SW 1271 (cell line): Measurements from ENCODE around the gene PRSS21.

ENCODE experiments used
- DNase-seq, 2 experiments: peaks; one replicate each; lab custom pipeline; 2025; lab: John Stamatoyannopoulos, UW

The PRSS21 gene

GRCh38 chr16:2779978-2780898 lies 36.8 kb upstream of the PRSS21 start:
- no peak for DNase-seq

GRCh38 chr16:2782583-2783351 lies 34.3 kb upstream of the PRSS21 start:
- no peak for DNase-seq

GRCh38 chr16:2783581-2784357 lies 33.3 kb upstream of the PRSS21 start:
- no peak for DNase-seq

GRCh38 chr16:2784358-2785100 lies 32.5 kb upstream of the PRSS21 start:
- DNase-seq: no peak

DNA sequence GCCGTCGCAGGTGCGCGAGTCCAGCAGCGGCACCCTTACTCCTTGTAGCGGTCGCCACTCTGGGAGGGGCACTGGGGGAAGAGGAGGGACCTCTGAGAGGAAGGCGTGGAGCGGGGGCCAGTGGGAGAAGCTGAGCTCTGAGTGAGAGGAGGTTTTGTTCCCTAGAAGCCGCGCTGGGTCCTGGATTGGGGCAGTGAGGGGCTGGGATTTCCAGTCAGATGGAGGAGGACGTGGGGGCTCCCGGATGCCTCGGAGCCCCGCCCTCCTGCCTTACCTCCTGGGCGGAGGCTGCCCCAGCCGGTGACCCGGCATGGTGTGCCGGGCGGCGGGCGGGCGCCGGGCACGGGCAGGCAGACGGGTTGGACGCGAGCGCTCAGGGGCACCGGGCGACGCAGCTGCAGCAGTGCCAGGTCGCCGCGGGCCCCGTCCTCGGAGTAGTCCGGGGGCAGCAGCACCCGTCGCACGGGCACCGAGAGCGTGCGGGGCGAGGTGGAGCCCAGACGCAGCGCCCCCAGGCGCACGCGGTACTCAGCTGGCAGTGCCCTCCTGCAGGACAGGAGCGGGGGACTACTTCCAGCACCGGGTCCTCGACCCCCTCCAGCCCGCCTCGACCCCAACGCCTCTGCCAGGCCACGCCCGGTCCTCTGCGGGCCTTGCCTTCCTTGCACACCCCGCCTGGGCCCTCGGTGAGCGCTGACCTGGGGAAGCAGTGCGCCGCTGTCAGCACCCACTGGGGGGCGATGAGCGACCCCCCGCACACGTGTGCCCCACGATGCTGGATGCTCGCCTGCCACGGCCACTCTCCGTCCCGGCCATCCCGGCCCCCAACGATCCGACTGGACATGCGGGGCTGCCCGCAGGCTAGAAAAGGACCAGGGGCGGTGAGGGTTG lies 31.7 kb upstream of the PRSS21 start:
- DNase-seq: no peak

GRCh38 chr16:2786061-2786825 lies 30.8 kb upstream of the PRSS21 start:
- DNase-seq: no peak

DNA sequence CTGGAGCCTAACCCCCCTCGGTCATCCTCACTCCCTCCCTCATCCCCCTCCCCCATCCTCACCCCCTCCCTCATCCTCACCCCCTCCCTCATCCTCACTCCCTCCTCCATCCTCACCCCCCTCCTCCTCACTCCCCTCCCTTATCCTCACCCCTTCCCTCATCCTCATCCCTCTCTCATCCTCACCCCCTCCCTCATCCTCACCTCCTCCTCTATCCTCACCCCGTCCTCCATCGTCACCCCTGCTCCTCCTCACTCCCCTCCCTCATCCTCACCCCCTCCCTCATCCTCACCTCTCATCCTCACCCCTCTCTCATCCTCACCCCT lies 30.2 kb upstream of the PRSS21 start:
- DNase-seq: no peak

- no peak for DNase-seq
Observed at GRCh38 chr16:2787406-2787805, 29.6 kb upstream of the PRSS21 start, which contains the start of gene PRSS33. Gene PRSS33 (minus strand): TSS chr16:2787560. CDS start chr16:2786547, 1,013 bp downstream.

- no peak for DNase-seq
Observed at GRCh38 chr16:2787961-2788360, 29.1 kb upstream of the PRSS21 start.

DNA sequence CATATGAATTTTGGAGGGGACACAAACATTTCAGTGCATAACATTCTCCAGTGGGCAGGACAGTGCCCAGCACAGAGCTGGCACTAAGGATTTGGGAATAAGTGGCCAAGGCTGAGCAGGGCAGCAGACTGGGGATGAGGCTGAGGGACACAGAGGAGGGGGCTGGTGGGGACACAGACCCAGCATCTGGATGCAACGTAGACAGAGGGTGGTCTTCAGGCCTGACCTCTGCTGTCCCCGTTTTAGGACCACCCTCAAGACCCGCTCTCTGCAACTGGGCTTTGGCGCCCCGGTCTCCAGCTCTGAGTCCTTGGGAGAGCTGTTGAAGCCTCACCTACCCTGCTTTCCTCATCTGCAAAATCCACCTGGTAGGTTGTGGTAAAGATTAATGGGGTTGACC lies 26.4 kb upstream of the PRSS21 start:
- no peak for DNase-seq

DNA sequence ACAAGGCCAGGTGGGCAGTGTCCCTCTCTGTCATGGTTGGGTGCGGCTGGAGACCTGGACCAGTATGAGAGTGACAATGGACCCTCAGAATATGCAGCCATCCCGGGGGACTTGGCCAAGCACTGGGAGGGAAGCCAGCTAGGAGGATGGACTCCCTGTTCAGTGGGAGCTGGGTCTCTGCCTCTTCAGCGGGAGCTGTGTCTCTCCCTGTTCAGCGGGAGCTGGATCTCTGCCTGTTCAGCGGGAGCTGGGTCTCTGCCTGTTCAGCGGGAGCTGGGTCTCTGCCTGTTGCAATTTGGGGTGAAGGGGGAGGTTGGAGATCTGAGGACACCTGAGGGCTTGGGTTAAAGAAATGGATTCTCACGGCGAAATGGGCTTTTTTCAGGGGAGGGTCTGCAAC lies 25.9 kb upstream of the PRSS21 start:
- no peak for DNase-seq

DNA sequence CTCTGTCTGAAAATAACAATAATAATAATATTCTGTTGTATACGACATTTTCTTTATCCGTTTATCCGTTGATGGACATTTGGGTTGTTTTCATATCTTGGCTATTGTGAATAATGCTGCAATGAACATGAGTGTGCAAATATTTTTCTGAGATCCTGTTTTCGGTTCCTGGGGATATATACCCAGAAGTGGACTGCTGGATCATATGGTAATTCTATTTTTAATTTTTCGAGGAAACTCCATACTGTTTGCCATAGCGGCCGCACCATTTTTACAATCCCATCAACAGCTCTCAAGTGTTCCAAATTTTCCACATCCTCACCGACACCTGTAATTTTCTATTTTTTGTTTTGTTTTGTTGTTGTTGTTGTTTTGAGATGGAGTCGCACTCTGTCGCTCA lies 24.1 kb upstream of the PRSS21 start:
- no peak for DNase-seq

DNA sequence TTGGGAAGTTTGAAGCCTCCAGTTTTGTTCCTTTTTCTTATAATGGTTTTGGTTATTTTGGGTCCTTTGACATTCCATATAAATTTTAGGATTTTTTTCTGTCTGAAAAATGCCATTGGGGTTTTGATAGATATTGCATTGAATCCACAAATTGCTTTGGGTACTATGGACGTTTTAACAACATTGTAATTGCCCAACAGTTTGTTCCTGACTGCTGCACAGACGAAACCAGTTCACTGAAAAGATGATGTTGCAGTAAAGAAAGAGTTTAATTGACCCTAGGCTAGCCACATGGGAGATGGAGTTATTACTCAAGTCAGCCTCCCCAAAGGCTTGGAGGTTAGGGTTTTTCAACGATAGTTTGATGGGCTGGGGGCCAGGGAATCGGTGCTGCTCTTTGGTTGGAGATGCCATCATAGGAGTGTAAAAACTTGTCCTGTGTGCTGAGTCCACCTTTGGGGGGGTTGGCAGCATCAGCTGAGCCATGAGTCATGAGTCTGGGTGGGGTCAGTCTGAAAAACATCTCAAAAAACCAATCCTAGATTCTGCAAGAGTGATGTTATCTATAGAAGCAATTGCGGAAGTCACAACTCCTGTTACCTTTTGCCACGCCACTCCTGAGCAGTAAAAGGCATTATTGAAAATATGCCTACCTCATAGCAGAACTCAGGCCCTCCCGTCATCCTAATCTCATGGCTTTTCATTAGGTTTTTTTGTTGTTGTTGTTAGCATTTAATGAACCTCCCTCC lies 21.5 kb upstream of the PRSS21 start:
- DNase-seq: no peak

DNA sequence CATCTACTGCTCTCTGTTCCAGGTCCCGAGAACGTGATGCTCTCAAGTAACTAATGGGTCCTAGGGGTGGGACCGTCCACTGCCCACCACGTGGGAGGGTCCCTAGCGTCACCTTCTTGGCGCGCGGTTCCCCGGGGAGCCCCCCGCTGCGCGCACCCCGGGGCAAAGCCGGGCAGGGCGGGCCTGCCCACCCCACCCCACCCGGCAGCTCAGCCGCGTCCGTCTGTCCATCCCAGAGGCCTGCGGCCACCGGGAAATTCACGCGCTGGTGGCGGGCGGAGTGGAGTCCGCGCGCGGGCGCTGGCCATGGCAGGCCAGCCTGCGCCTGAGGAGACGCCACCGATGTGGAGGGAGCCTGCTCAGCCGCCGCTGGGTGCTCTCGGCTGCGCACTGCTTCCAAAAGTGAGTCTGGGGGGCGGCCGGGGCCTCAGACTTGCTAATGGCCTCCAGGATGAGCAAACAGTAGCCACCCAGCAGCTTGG lies 18.3 kb upstream of the PRSS21 start:
- DNase-seq: no peak

DNA sequence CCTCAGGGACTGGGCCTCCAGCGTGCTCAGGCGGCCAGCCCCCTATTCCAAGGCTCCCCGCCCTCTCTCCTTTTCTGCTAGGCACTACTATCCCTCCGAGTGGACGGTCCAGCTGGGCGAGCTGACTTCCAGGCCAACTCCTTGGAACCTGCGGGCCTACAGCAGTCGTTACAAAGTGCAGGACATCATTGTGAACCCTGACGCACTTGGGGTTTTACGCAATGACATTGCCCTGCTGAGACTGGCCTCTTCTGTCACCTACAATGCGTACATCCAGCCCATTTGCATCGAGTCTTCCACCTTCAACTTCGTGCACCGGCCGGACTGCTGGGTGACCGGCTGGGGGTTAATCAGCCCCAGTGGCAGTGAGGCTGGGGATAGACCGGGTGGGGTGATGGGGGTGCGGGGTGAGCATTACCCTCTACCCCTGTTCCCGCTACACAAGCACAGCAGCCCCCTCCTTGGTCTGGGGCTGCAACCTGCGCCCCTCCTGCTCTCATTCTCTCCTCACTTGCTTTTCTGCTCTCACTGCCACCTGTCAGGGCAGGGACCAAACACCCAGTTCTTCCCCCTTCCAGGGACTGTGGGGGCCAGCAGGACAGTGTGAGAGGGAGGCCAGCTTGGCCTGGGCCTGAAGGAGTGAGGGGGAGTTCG lies 17.7 kb upstream of the PRSS21 start:
- no peak for DNase-seq

DNA sequence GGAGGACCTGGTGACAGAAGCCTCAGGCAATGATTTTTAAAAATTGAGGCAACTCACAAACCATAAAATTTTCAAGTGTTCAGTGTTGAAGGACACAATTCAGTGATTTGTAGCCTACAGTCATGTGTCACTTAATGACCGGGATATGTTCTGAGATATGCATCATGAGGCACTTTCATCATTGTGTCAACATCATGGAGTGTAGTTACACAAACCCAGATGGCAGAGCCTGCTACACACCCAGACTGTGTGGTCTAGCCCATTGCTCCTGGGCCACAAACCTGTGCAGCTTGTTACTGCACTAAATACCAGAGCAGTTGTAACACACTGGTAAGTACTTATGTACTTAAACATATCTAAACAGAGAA lies 17.2 kb upstream of the PRSS21 start:
- no peak for DNase-seq

- DNase-seq: no peak
Observed at GRCh38 chr16:2803545-2804195, 13.4 kb upstream of the PRSS21 start.

GRCh38 chr16:2804728-2805127 lies 12.3 kb upstream of the PRSS21 start:
- DNase-seq: no peak
